ENCODE measurements around the gene FAM81A. TPM values are rescaled to one million over a fixed set of nuclear protein-coding genes. Genes with fewer than 3 reads are reported as not detected.

Gene FAM81A
- total RNA-seq, 1 donor from 2014 or later = 0.41 TPM

- Histone ChIP-seq H3K4me2 (no peak overlapping the region), H3K9me3 (ENCODE audit: low read depth) (no peaks in the 10 kb centered on the region), H3K27me3 (peaks cover 4% of the 10 kb centered on the region), H3K79me2 (ENCODE audit: low read depth) (no peaks in the 10 kb centered on the region), H2AFZ (replicated peaks) (no peak overlapping the region), H3K4me3 (no peak overlapping the region), H3K4me1 (no peaks in the 10 kb centered on the region), H4K20me1 (ENCODE audit: low read depth) (peaks cover 8% of the 10 kb centered on the region), H3K27ac (no peak overlapping the region), H3K9ac (no peak overlapping the region), H3K36me3 (no peaks in the 10 kb centered on the region), H3F3A (ENCODE audit: low read depth) (no peaks in the 10 kb centered on the region)
- no peaks in the 10 kb centered on the region for H3K9me3 Mint-ChIP-seq
- H3K36me3 Mint-ChIP-seq = no peaks in the 10 kb centered on the region
- no peaks in the 10 kb centered on the region for H3K4me1 Mint-ChIP-seq
- TF ChIP-seq EZH2phosphoT487 (IDR thresholded peaks at IDR 0.05) (no peak), EZH2 (IDR thresholded peaks at IDR 0.05) (no peak), CTCF (IDR thresholded peaks at IDR 0.05) (no peak)
- DNase-seq (ENCODE audit: low spot score) = no peak
- H3K27me3 Mint-ChIP-seq (ENCODE audit: insufficient read depth, low read depth) = peaks cover 1% of the 10 kb centered on the region
- H3K27ac Mint-ChIP-seq = no peak overlapping the region
- H3K4me3 Mint-ChIP-seq = no peak overlapping the region
These were observed 21.2 kb upstream of the FAM81A start for GRCh38 chr15:59416816-59417215.

GRCh38 chr15:59419170-59419569 is 18.8 kb upstream of the FAM81A start:
- TF ChIP-seq EZH2phosphoT487 (IDR thresholded peaks at IDR 0.05) = no peak
- no peak for TF ChIP-seq EZH2 (IDR thresholded peaks at IDR 0.05)
- no peak for TF ChIP-seq CTCF (IDR thresholded peaks at IDR 0.05)

GRCh38 chr15:59420108-59420507 is 17.9 kb upstream of the FAM81A start:
- Histone ChIP-seq H3K9me3 (ENCODE audit: low read depth) (no peaks in the 10 kb centered on the region), H3K9ac (no peak overlapping the region), H3K4me3 (no peak overlapping the region), H3K36me3 (no peaks in the 10 kb centered on the region), H4K20me1 (ENCODE audit: low read depth) (peaks cover 11% of the 10 kb centered on the region), H3K27me3 (peaks cover 4% of the 10 kb centered on the region), H3K4me1 (no peaks in the 10 kb centered on the region), H3K79me2 (ENCODE audit: low read depth) (no peaks in the 10 kb centered on the region), H3K4me2 (no peak overlapping the region), H2AFZ (replicated peaks) (no peak overlapping the region), H3F3A (ENCODE audit: low read depth) (no peaks in the 10 kb centered on the region), H3K27ac (no peak overlapping the region)
- Mint-ChIP-seq H3K9me3 (no peaks in the 10 kb centered on the region), H3K36me3 (no peaks in the 10 kb centered on the region), H3K27me3 (ENCODE audit: insufficient read depth, low read depth) (peaks cover 4% of the 10 kb centered on the region), H3K4me3 (no peak overlapping the region), H3K4me1 (no peaks in the 10 kb centered on the region), H3K27ac (no peak overlapping the region)
- DNase-seq (ENCODE audit: low spot score) = no peak
- TF ChIP-seq EZH2 (IDR thresholded peaks at IDR 0.05) = no peak
- TF ChIP-seq EZH2phosphoT487 (IDR thresholded peaks at IDR 0.05) = no peak
- no peak for TF ChIP-seq CTCF (IDR thresholded peaks at IDR 0.05)

More at GRCh38 chr15:59419170-59419569, 18.8 kb upstream of the FAM81A start:
- no peaks in the 10 kb centered on the region for H3K4me1 Mint-ChIP-seq
- DNase-seq (ENCODE audit: low spot score) = no peak
- H2AFZ ChIP-seq (replicated peaks) = no peak overlapping the region
- H3K9me3 Mint-ChIP-seq = no peaks in the 10 kb centered on the region
- H3K27me3 Mint-ChIP-seq (ENCODE audit: insufficient read depth, low read depth) = peaks cover 4% of the 10 kb centered on the region
- no peaks in the 10 kb centered on the region for H3K9me3 ChIP-seq (ENCODE audit: low read depth)
- peaks cover 4% of the 10 kb centered on the region for H3K27me3 ChIP-seq
- H3K27ac ChIP-seq = no peak overlapping the region
- H3K4me3 Mint-ChIP-seq = no peak overlapping the region
- no peak overlapping the region for H3K27ac Mint-ChIP-seq
- H4K20me1 ChIP-seq (ENCODE audit: low read depth) = peaks cover 11% of the 10 kb centered on the region
- no peaks in the 10 kb centered on the region for H3K36me3 Mint-ChIP-seq
- no peak overlapping the region for H3K4me2 ChIP-seq
- no peak overlapping the region for H3K4me3 ChIP-seq
- H3F3A ChIP-seq (ENCODE audit: low read depth) = no peaks in the 10 kb centered on the region
- H3K4me1 ChIP-seq = no peaks in the 10 kb centered on the region
- H3K9ac ChIP-seq = no peak overlapping the region
- no peaks in the 10 kb centered on the region for H3K36me3 ChIP-seq
- no peaks in the 10 kb centered on the region for H3K79me2 ChIP-seq (ENCODE audit: low read depth)
